ENCODE results near the gene OTOF.

GRCh38 chr2:26489213-26489850 is 11.4 kb upstream of the OTOF start:
- TF ChIP-seq RNF2 (IDR thresholded peaks at IDR 0.05) = no peak
- TF ChIP-seq GABPA (tag; conservative IDR thresholded peaks at IDR 0.05; ENCODE audit: low read depth) = no peak
- no peak for TF ChIP-seq MYNN (IDR thresholded peaks at IDR 0.05)
- TF ChIP-seq MYNN (CRISPR knock-in tag; IDR thresholded peaks at IDR 0.05) = no peak
- no peak for TF ChIP-seq PRDM10 (IDR thresholded peaks at IDR 0.05; ENCODE audit: partially characterized antibody)
